ENCODE data around the gene TSGA10IP.

GRCh38 chr11:65979261-65979759, 34.0 kb downstream of the TSGA10IP start:
- TF ChIP-seq CTCF (IDR thresholded peaks at IDR 0.05 in 8 of 11, conservative IDR thresholded peaks at IDR 0.05 in 3 of 11) (no peak), POLR2A (IDR thresholded peaks at IDR 0.05) (no peak), POLR2AphosphoS5 (IDR thresholded peaks at IDR 0.05) (no peak)
